KMS-11 (cell line): ENCODE results near the gene MTTP.

ENCODE experiments used
- H2AFZ ChIP-seq: fragments of 200-600 bp; sonication (generic); 2 replicates; pipeline ENCODE4 v1.6.1; 2016; ENCODE audit warnings: antibody characterized with exemption, mixed run types, low read depth
- H3K27ac ChIP-seq: fragments of 200-600 bp; sonication (generic); 2 replicates; pipeline ENCODE4 v1.6.1; 2016; ENCODE audit warnings: mild to moderate bottlenecking, mixed run types
- H3K27me3 ChIP-seq: fragments of 200-600 bp; sonication (generic); 2 replicates; pipeline ENCODE4 v1.6.1; 2017; ENCODE audit warnings: mild to moderate bottlenecking, low read depth, mixed run types, moderate library complexity; ENCODE audit not compliant: insufficient read depth
- H3K36me3 ChIP-seq: fragments of 200-600 bp; sonication (generic); 2 replicates; pipeline ENCODE4 v1.6.1; 2017; ENCODE audit warnings: mild to moderate bottlenecking, mixed run types; ENCODE audit not compliant: insufficient read depth
- H3K4me1 ChIP-seq: fragments of 200-600 bp; sonication (generic); 2 replicates; pipeline ENCODE4 v1.6.1; 2016; ENCODE audit warnings: mild to moderate bottlenecking, low read depth, mixed run types; ENCODE audit not compliant: poor library complexity, severe bottlenecking
- H3K4me2 ChIP-seq: fragments of 200-600 bp; sonication (generic); 2 replicates; pipeline ENCODE4 v1.7.0; 2016; ENCODE audit warnings: mild to moderate bottlenecking, mixed run types
- H3K4me3 ChIP-seq: fragments of 200-600 bp; sonication (generic); IDR thresholded peaks from 2 replicates; pipeline ENCODE4 v1.6.1; 2017; ENCODE audit warnings: low read depth, low read length, mixed read lengths; ENCODE audit not compliant: insufficient read depth
- H3K79me2 ChIP-seq: fragments of 200-600 bp; sonication (generic); 2 replicates; pipeline ENCODE4 v1.6.1; 2016; ENCODE audit warnings: low read depth, mixed run types; ENCODE audit not compliant: insufficient read depth
- H3K9ac ChIP-seq: fragments of 200-600 bp; sonication (generic); 2 replicates; pipeline ENCODE4 v1.6.1; 2016; ENCODE audit warnings: mild to moderate bottlenecking, mixed run types
- H4K20me1 ChIP-seq: fragments of 200-600 bp; sonication (generic); 2 replicates; pipeline ENCODE4 v1.6.1; 2016; ENCODE audit warnings: mild to moderate bottlenecking, mixed run types; ENCODE audit not compliant: insufficient read depth
- TF ChIP-seq, protein P1 (sequence below): fragments of 200-600 bp; sonication (generic); conservative IDR thresholded peaks from 2 replicates; pipeline ENCODE4 v1.6.1; 2017; ENCODE audit warnings: low read depth, mild to moderate bottlenecking, antibody characterized with exemption, low read length, moderate library complexity, mixed read lengths

The MTTP gene

DNA sequence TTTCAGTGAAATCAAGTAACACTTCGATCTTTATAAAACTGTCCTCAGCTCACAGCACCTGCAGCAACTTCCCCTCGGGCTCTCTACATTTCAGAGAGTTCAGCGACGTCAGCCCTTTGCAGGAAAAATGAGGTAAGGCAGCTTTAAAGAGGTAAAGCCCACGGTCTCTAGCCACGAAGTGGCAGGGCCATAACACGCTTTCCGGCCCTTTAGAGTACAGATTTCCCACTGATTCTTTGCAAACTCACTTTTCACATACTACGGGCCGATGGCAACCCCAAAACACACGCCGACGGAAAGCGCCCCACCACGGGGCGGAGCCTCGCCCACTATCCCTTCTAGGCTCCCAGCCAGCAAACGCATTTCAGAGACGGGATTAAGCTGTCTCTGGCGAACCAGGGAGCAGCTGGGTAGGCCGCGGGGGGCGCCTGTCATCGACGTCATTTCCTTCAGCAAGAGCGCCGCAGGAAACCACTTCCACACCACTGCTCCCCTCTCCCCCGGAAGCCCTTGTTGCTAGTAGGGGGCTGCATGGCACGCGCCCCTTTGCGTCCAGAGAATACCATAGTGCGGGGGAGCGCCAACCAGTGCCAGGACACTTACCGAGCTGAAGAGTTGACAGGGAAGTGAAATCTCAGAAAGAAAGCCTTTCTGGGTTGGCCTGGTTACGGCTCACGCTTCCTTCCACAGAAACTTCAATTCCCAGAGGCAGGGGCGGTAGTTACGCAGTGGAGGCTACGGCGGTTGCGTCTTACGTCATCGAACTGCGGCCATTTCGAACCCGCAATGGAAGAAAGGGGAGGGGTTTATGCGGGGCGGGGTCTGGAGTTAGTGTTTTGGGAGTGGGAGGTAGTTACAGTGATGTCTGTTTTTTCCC is 11.1 kb upstream of the MTTP start, which contains the start of gene TRMT10A:
Gene TRMT10A, minus strand, starts transcription at position 730 of the 877 bp plus-strand sequence. CDS start 4,701 bp downstream, outside the sequence.
- H3K4me2 ChIP-seq: peak within 1 kb of the TSS; percentile 69
- H3K27me3 ChIP-seq: no peaks in the 10 kb centered on the region
- TF ChIP-seq, protein P1, sequence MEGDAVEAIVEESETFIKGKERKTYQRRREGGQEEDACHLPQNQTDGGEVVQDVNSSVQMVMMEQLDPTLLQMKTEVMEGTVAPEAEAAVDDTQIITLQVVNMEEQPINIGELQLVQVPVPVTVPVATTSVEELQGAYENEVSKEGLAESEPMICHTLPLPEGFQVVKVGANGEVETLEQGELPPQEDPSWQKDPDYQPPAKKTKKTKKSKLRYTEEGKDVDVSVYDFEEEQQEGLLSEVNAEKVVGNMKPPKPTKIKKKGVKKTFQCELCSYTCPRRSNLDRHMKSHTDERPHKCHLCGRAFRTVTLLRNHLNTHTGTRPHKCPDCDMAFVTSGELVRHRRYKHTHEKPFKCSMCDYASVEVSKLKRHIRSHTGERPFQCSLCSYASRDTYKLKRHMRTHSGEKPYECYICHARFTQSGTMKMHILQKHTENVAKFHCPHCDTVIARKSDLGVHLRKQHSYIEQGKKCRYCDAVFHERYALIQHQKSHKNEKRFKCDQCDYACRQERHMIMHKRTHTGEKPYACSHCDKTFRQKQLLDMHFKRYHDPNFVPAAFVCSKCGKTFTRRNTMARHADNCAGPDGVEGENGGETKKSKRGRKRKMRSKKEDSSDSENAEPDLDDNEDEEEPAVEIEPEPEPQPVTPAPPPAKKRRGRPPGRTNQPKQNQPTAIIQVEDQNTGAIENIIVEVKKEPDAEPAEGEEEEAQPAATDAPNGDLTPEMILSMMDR: no peak
- H3K36me3 ChIP-seq: no peaks in the 10 kb centered on the region
- H2AFZ ChIP-seq: peak within 1 kb of the TSS; percentile 71
- peaks cover 9% of the 10 kb centered on the region for H3K4me1 ChIP-seq
- peak within 1 kb of the TSS; percentile 85 for H3K27ac ChIP-seq
- H4K20me1 ChIP-seq: no peaks in the 10 kb centered on the region
- H3K4me3 ChIP-seq: no peak within 1 kb of the TSS
- peak within 1 kb of the TSS; percentile 75 for H3K9ac ChIP-seq
- H3K79me2 ChIP-seq: no peaks in the 10 kb centered on the region

DNA sequence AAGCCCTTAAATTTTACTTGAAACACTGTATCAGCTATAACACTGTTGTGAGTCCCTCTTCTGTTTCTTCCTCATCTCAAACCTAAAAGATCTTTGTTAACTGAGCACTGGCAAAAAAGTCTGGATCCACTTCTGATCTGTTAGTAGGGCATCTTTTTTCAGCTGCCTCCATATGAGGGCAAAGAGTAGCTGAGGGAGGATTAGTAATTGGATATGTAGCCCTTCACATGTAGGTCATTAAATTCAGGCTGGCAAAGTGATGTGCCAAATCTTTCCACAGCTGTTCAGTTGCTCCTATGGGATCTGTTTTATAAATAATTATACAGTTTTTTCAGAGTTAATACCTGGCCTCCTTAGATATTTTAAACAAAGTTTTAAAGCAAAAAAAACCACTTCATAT is 9.7 kb upstream of the MTTP start:
- Histone ChIP-seq H3K36me3 (no peaks in the 10 kb centered on the region), H3K4me2 (no peak overlapping the region), H3K4me3 (no peak overlapping the region), H4K20me1 (no peaks in the 10 kb centered on the region), H3K79me2 (no peaks in the 10 kb centered on the region), H3K27ac (no peak overlapping the region), H2AFZ (peak overlapping the region; percentile 71), H3K4me1 (peaks cover 9% of the 10 kb centered on the region), H3K9ac (no peak overlapping the region), H3K27me3 (no peaks in the 10 kb centered on the region)
- TF ChIP-seq, protein P1: no peak

DNA sequence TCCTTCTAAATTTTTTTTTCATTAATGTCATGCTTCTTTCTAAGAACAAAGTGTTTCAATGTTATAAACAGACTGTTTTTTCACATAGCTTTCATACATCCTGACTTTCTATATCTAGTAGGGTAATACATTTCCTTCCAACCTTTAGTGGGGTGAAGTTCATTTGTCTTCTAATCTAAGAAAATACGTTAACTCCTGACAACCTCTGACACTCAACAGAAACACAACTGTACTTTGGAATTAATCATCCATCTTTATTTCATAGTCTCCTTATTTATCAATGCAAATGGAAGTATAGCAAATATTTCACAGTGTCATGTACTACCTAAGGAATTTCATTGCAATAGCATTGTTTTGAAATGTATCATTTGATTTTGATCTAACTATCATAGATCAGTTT is 2.7 kb upstream of the MTTP start:
- Histone ChIP-seq H2AFZ (no peak overlapping the region), H3K4me3 (no peak overlapping the region), H3K4me2 (no peak overlapping the region), H3K27ac (no peak overlapping the region), H3K79me2 (no peaks in the 10 kb centered on the region), H3K36me3 (no peaks in the 10 kb centered on the region), H3K27me3 (no peaks in the 10 kb centered on the region), H4K20me1 (no peaks in the 10 kb centered on the region), H3K9ac (no peak overlapping the region), H3K4me1 (no peaks in the 10 kb centered on the region)
- TF ChIP-seq, protein P1: no peak

DNA sequence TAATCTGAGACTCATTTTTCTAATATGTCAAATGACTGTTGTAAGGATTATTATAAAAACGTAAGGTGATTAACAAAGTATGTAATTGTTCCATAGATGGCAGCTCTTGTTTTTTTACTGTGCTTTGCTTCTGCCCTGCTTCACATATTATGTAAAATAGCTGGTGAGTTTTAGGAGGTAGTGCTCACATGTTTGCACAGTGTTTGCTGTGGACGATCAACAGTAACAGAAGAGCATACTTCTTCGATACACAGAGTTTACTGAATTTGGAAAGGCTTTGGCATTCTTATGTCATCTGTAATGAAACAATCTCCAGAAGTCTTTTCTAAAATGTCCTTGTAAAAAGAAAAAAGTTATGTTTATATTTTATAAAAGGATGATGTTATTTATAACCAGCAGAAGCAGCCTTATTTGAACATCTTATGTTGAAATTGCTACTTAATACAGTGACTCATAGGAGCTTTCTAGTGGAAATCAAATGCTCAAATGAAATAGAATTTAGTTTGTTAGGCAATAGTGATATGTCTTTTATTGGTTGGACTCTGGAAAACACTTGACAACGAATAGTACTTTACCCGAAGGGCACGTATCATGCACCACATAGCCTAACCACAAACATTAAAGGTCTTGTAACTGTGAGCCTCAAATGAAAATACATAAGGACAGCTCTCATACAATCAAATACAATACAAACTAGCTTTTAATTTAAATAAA is 1.9 kb upstream of the MTTP start:
- no peaks in the 10 kb centered on the region for H4K20me1 ChIP-seq
- H2AFZ ChIP-seq: no peak overlapping the region
- no peaks in the 10 kb centered on the region for H3K79me2 ChIP-seq
- TF ChIP-seq, protein P1: no peak
- no peak overlapping the region for H3K27ac ChIP-seq
- no peaks in the 10 kb centered on the region for H3K4me1 ChIP-seq
- no peak overlapping the region for H3K9ac ChIP-seq
- H3K36me3 ChIP-seq: no peaks in the 10 kb centered on the region
- no peak overlapping the region for H3K4me3 ChIP-seq
- no peak overlapping the region for H3K4me2 ChIP-seq
- H3K27me3 ChIP-seq: no peaks in the 10 kb centered on the region
